Trophoblast cell (in vitro differentiated cells and primary cell): ENCODE results near the gene TTC12.

Experiments
- DNase-seq, 2 donors: peaks; one replicate each; pipeline ENCODE4 v3.0.0-alpha.2; 2016
- H2AFZ ChIP-seq: 2 replicates; pipeline ENCODE4 v1.6.1; 2013; ENCODE audit warnings: low read length, moderate library complexity, mild to moderate bottlenecking; ENCODE audit not compliant: insufficient read depth, poor library complexity
- H2AK5ac ChIP-seq: 2 replicates; pipeline ENCODE4 v1.6.1; 2013; ENCODE audit warnings: mild to moderate bottlenecking, low read length
- H2BK120ac ChIP-seq: 2 replicates; pipeline ENCODE4 v1.6.1; 2013; ENCODE audit warnings: low read length, mild to moderate bottlenecking, moderate library complexity; ENCODE audit not compliant: insufficient read depth, poor library complexity
- H2BK12ac ChIP-seq: 2 replicates; pipeline ENCODE4 v1.6.1; 2013; ENCODE audit warnings: mild to moderate bottlenecking, low read length, moderate library complexity
- H2BK5ac ChIP-seq: 2 replicates; pipeline ENCODE4 v1.6.1; 2013; ENCODE audit warnings: low read length, low read depth, moderate library complexity, mild to moderate bottlenecking; ENCODE audit not compliant: poor library complexity
- H3K14ac ChIP-seq: 2 replicates; pipeline ENCODE4 v1.6.1; 2013; ENCODE audit warnings: mild to moderate bottlenecking, low read length
- H3K18ac ChIP-seq: 2 replicates; pipeline ENCODE4 v1.6.1; 2013; ENCODE audit warnings: mild to moderate bottlenecking, low read length
- H3K23ac ChIP-seq: 2 replicates; pipeline ENCODE4 v1.6.1; 2013; ENCODE audit warnings: low read length
- H3K27ac ChIP-seq: 2 replicates; pipeline ENCODE4 v1.5.1; 2013; ENCODE audit warnings: low read depth, mild to moderate bottlenecking, inconsistent platforms, low read length, moderate library complexity
- H3K27me3 ChIP-seq: 2 replicates; pipeline ENCODE4 v1.6.1; 2013; ENCODE audit warnings: inconsistent platforms, mild to moderate bottlenecking, low read length, moderate library complexity; ENCODE audit not compliant: insufficient read depth
- H3K36me3 ChIP-seq, 2 experiments: 1 replicate in 1 of 2; 2 replicates in 1 of 2; pipeline ENCODE4 v1.6.1; 2013; ENCODE audit warnings: low read length in 2 of 2, mild to moderate bottlenecking in 2 of 2, moderate library complexity in 1 of 2; ENCODE audit not compliant: insufficient read depth in 2 of 2, control insufficient read depth in 1 of 2
- H3K4ac ChIP-seq: 2 replicates; pipeline ENCODE4 v1.6.1; 2013; ENCODE audit warnings: low read depth, mild to moderate bottlenecking, low read length, moderate library complexity
- H3K4me1 ChIP-seq, 2 experiments: 1 replicate in 1 of 2; 2 replicates in 1 of 2; pipeline ENCODE4 v1.6.1; 2013; ENCODE audit warnings: low read length in 2 of 2, mild to moderate bottlenecking in 2 of 2, moderate library complexity in 1 of 2; ENCODE audit not compliant: insufficient read depth in 2 of 2, control insufficient read depth in 1 of 2
- H3K4me2 ChIP-seq: 2 replicates; pipeline ENCODE4 v1.6.1; 2013; ENCODE audit warnings: inconsistent platforms, mild to moderate bottlenecking, low read length, moderate library complexity
- H3K4me3 ChIP-seq: 2 replicates; pipeline ENCODE4 v1.5.1; 2013; ENCODE audit warnings: mild to moderate bottlenecking, low read depth, low read length, inconsistent platforms
- H3K79me1 ChIP-seq: one replicate; pipeline ENCODE4 v1.6.1; 2013; ENCODE audit warnings: low read length
- H3K79me2 ChIP-seq: 2 replicates; pipeline ENCODE4 v1.6.1; 2013; ENCODE audit warnings: low read length, mild to moderate bottlenecking; ENCODE audit not compliant: control insufficient read depth, insufficient read depth, poor library complexity
- H3K9ac ChIP-seq: 2 replicates; pipeline ENCODE4 v1.6.1; 2013; ENCODE audit warnings: mild to moderate bottlenecking, low read length
- H3K9me3 ChIP-seq: 2 replicates; pipeline ENCODE4 v1.6.1; 2013; ENCODE audit warnings: low read depth, mild to moderate bottlenecking, control low read depth, inconsistent platforms, low read length; ENCODE audit not compliant: insufficient read depth
- H4K12ac ChIP-seq: 2 replicates; pipeline ENCODE4 v1.6.1; 2013; ENCODE audit warnings: low read depth, mild to moderate bottlenecking, low read length, moderate library complexity
- H4K8ac ChIP-seq: 2 replicates; pipeline ENCODE4 v1.6.1; 2013; ENCODE audit warnings: low read depth, mild to moderate bottlenecking, low read length, moderate library complexity
- H4K91ac ChIP-seq: one replicate; pipeline ENCODE4 v1.6.1; 2013; ENCODE audit warnings: low read depth, mild to moderate bottlenecking, low read length, moderate library complexity
- WGBS: extraction: QIAGEN DNeasy Blood & Tissue Kit; methylation state at CpG from one replicate; pipeline ENCODE4 v1.1.7; 2013; ENCODE audit warnings: missing lambda C conversion rate; ENCODE audit not compliant: insufficient read length, insufficient coverage; ENCODE audit errors: extremely low coverage; 5-methylcytosine and 5-hydroxymethylcytosine counted together

Gene TTC12

GRCh38 chr11:113398669-113399430 is 84.5 kb downstream of the TTC12 start:
- no peak for DNase-seq
- Histone ChIP-seq H2BK12ac (no peak overlapping the region), H3K4me2 (no peak overlapping the region), H4K8ac (no peak overlapping the region), H2BK120ac (no peak overlapping the region), H3K36me3 (no peaks in the 10 kb centered on the region), H4K91ac (no peak overlapping the region), H3K79me1 (no peaks in the 10 kb centered on the region), H3K79me2 (no peaks in the 10 kb centered on the region), H3K4ac (no peak overlapping the region), H2BK5ac (no peak overlapping the region), H3K9me3 (peaks cover 2% of the 10 kb centered on the region), H3K18ac (no peak overlapping the region), H3K4me1 (no peaks in the 10 kb centered on the region), H3K9ac (no peak overlapping the region), H3K4me3 (no peak overlapping the region), H3K14ac (no peak overlapping the region), H3K27ac (no peak overlapping the region), H2AK5ac (no peak overlapping the region), H4K12ac (no peak overlapping the region), H2AFZ (no peak overlapping the region), H3K27me3 (no peaks in the 10 kb centered on the region), H3K23ac (no peak overlapping the region)
- WGBS = no CpG with 5 or more reads among the region's 24 CpGs

- Histone ChIP-seq H3K4me3 (no peak overlapping the region), H3K14ac (no peak overlapping the region), H3K18ac (no peak overlapping the region), H4K8ac (no peak overlapping the region), H3K9me3 (peaks cover 2% of the 10 kb centered on the region), H2AFZ (no peak overlapping the region), H3K4ac (no peak overlapping the region), H3K27me3 (no peaks in the 10 kb centered on the region), H3K4me2 (no peak overlapping the region), H3K23ac (no peak overlapping the region), H2BK120ac (no peak overlapping the region), H2AK5ac (no peak overlapping the region), H3K4me1 (no peaks in the 10 kb centered on the region), H2BK12ac (no peak overlapping the region), H4K12ac (no peak overlapping the region), H3K79me1 (no peaks in the 10 kb centered on the region), H4K91ac (no peak overlapping the region), H3K79me2 (no peaks in the 10 kb centered on the region), H3K9ac (no peak overlapping the region), H2BK5ac (no peak overlapping the region), H3K27ac (no peak overlapping the region), H3K36me3 (no peaks in the 10 kb centered on the region)
- WGBS = no CpG with 5 or more reads among the region's 5 CpGs
- no peak for DNase-seq
These were observed 86.3 kb downstream of the TTC12 start for GRCh38 chr11:113400631-113401230.

- H3K4me1 ChIP-seq = peaks cover 0 to 2% of the 10 kb centered on the region in 2 experiments
- no peak overlapping the region for H2BK12ac ChIP-seq
- H3K79me2 ChIP-seq = no peaks in the 10 kb centered on the region
- H3K27me3 ChIP-seq = no peaks in the 10 kb centered on the region
- no peak overlapping the region for H3K14ac ChIP-seq
- H3K4me2 ChIP-seq = no peak overlapping the region
- H3K79me1 ChIP-seq = no peaks in the 10 kb centered on the region
- H3K4me3 ChIP-seq = no peak overlapping the region
- WGBS = no CpG with 5 or more reads among the region's 2 CpGs
- H3K36me3 ChIP-seq = no peaks in the 10 kb centered on the region
- DNase-seq = no peak
- H2AFZ ChIP-seq = no peak overlapping the region
- H3K9ac ChIP-seq = no peak overlapping the region
- H3K4ac ChIP-seq = no peak overlapping the region
- H2AK5ac ChIP-seq = no peak overlapping the region
- no peak overlapping the region for H2BK5ac ChIP-seq
- H4K12ac ChIP-seq = no peak overlapping the region
- no peak overlapping the region for H4K91ac ChIP-seq
- H3K27ac ChIP-seq = no peak overlapping the region
- H4K8ac ChIP-seq = no peak overlapping the region
- H3K23ac ChIP-seq = no peak overlapping the region
- H3K9me3 ChIP-seq = peaks cover 2% of the 10 kb centered on the region
- no peak overlapping the region for H2BK120ac ChIP-seq
- no peak overlapping the region for H3K18ac ChIP-seq
These were observed 87.3 kb downstream of the TTC12 start for GRCh38 chr11:113401718-113402117.

- no peak overlapping the region for H4K8ac ChIP-seq
- H3K9me3 ChIP-seq = peaks cover 2% of the 10 kb centered on the region
- no peak overlapping the region for H4K12ac ChIP-seq
- H2BK120ac ChIP-seq = no peak overlapping the region
- no peak overlapping the region for H2BK12ac ChIP-seq
- no peak overlapping the region for H2BK5ac ChIP-seq
- no peaks in the 10 kb centered on the region for H3K79me1 ChIP-seq
- H3K14ac ChIP-seq = no peak overlapping the region
- no peaks in the 10 kb centered on the region for H3K79me2 ChIP-seq
- DNase-seq = no peak
- H3K4ac ChIP-seq = no peak overlapping the region
- no peak overlapping the region for H2AFZ ChIP-seq
- H3K4me1 ChIP-seq = peaks cover 0 to 2% of the 10 kb centered on the region in 2 experiments
- no peak overlapping the region for H4K91ac ChIP-seq
- no peaks in the 10 kb centered on the region for H3K36me3 ChIP-seq
- H3K23ac ChIP-seq = no peak overlapping the region
- no peak overlapping the region for H3K9ac ChIP-seq
- H3K27ac ChIP-seq = no peak overlapping the region
- no peak overlapping the region for H3K4me3 ChIP-seq
- H2AK5ac ChIP-seq = no peak overlapping the region
- no peak overlapping the region for H3K4me2 ChIP-seq
- no CpG with 5 or more reads among the region's 7 CpGs for WGBS
- H3K27me3 ChIP-seq = no peaks in the 10 kb centered on the region
- H3K18ac ChIP-seq = no peak overlapping the region
These were observed 90.6 kb downstream of the TTC12 start for GRCh38 chr11:113404859-113405430.
